ENCODE measurements around the gene TSGA10IP. TPM values are rescaled to one million over a fixed set of nuclear protein-coding genes. Genes with fewer than 3 reads are reported as not detected.

Gene TSGA10IP
- total RNA-seq (under 1 TPM in 1 of 2 donors, not detected in 1; 0.39 TPM), polyA plus RNA-seq (ENCODE audit: insufficient read length in 2 of 2) (under 1 TPM; 0.60 to 0.68 TPM)
- long read RNA-seq, donor 1: 0 reads
- long read RNA-seq, donor 2: 0 reads
- long read RNA-seq, donor 3: 0 reads
- long read RNA-seq, donor 4: 0 reads

DNA sequence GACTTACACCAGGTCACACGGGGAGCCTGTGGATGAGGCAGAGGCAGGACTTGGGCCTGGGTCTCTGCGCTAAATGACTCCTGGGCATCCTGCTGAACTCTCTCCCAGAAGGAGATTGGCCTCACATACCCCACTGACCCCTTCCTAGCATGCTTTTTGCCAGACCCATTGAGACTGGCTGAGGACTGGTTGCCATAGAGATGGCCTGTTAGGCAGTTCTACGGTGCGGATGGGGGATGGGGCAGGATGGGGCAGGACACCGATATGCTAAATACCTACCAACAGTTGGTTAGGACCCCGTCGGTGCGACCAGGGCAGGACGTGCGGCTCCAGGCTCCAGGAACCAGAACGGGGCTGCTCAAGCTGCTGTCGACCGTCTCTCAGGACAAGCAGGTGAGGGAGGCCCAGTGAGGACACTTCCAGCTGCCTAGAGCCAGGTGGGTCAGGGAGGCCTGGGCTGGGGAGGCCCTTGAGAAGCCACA lies at the start of gene TSGA10IP:
TSGA10IP (plus strand) TSS at position 51 of the 482 bp plus-strand sequence; CDS start at position 247, 196 bp downstream.
- Histone ChIP-seq H3K27me3 (ENCODE audit: control insufficient read depth, insufficient read depth, low read length) (no peaks in the 10 kb centered on the region), H3K36me3 (ENCODE audit: control insufficient read depth, insufficient read depth, low read length) (no peaks in the 10 kb centered on the region), H3K4me1 (ENCODE audit: control insufficient read depth, insufficient read depth, low read length) (peaks cover 2% of the 10 kb centered on the region), H3K9me3 (ENCODE audit: control insufficient read depth, insufficient read depth, low read length) (no peaks in the 10 kb centered on the region), H3K27ac (ENCODE audit: low read depth, low read length) (no peak within 1 kb of the TSS), H3K4me3 (ENCODE audit: low read depth, low read length) (no peak within 1 kb of the TSS)
- 22% methylated on average over 12 of the region's 13 CpGs for WGBS (ENCODE audit: insufficient coverage)
- no peak for DNase-seq (ENCODE audit: low read depth in 4 of 6, low spot score in 6 of 6)

GRCh38 chr11:65895482-65895981 lies 49.7 kb upstream of the TSGA10IP start:
- H3K36me3 ChIP-seq (ENCODE audit: control insufficient read depth, insufficient read depth, low read length): peaks cover 2% of the 10 kb centered on the region
- H3K27ac ChIP-seq (ENCODE audit: low read depth, low read length): no peak overlapping the region
- no peak for DNase-seq (ENCODE audit: low read depth in 4 of 6, low spot score in 6 of 6)
- H3K27me3 ChIP-seq (ENCODE audit: control insufficient read depth, insufficient read depth, low read length): peaks cover 44% of the 10 kb centered on the region
- no peak overlapping the region for H3K4me3 ChIP-seq (ENCODE audit: low read depth, low read length)
- 90% methylated on average over 3 of the region's 5 CpGs for WGBS (ENCODE audit: insufficient coverage)
- peaks cover 48% of the 10 kb centered on the region for H3K4me1 ChIP-seq (ENCODE audit: control insufficient read depth, insufficient read depth, low read length)
- no peaks in the 10 kb centered on the region for H3K9me3 ChIP-seq (ENCODE audit: control insufficient read depth, insufficient read depth, low read length)

DNA sequence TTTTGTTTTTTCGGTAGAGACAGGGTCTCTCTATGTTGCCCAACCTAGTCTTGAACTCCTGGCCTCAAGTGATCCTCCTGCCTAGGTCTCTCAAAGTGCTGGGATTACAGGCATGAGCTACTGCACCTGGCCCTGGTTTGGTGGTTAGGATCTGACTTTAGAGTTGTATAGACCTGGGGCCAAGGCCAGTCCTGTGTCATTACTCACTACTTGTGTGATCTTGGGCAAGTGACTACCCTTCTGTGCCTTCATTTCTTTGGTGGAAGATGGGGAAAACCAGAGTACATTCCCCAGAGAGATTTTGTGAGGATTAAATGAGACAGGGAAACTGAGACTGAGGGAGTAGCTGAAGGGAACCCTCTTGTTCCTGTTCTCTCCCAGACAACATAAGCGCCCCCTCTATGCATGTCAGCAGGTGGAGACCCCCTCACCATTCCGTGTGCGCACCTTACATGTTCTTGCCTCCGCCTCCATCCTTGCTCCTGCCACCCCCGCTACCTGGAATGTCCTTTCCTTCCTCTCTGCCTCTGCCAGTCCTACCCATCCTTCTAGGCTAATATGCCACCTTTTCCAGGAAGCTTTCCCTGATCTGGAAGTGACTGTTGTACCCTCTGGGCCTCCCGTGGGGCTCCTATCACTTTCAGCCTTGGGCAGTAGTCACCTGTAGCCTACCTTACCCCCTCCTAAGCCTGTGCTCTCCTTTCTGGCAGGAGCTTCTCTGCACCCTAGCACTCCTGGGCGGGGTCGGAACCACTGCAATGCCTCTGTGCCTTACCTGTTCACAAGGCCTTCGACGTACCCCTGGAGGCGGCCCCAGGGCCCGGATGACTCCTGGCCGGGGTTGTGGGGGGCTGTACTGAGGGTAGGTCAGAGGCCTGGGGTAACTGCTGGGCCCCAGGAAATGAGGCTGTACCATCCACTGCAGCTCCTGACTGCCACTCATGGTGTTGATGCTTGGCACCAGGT lies 49.0 kb upstream of the TSGA10IP start:
- H3K27me3 ChIP-seq (ENCODE audit: control insufficient read depth, insufficient read depth, low read length): peaks cover 52% of the 10 kb centered on the region
- WGBS (ENCODE audit: insufficient coverage): 86% methylated on average over 14 of the region's 14 CpGs
- peaks cover 46% of the 10 kb centered on the region for H3K4me1 ChIP-seq (ENCODE audit: control insufficient read depth, insufficient read depth, low read length)
- peaks cover 2% of the 10 kb centered on the region for H3K36me3 ChIP-seq (ENCODE audit: control insufficient read depth, insufficient read depth, low read length)
- H3K27ac ChIP-seq (ENCODE audit: low read depth, low read length): no peak overlapping the region
- no peaks in the 10 kb centered on the region for H3K9me3 ChIP-seq (ENCODE audit: control insufficient read depth, insufficient read depth, low read length)
- no peak overlapping the region for H3K4me3 ChIP-seq (ENCODE audit: low read depth, low read length)
- no peak for DNase-seq (ENCODE audit: low read depth in 4 of 6, low spot score in 6 of 6)

DNA sequence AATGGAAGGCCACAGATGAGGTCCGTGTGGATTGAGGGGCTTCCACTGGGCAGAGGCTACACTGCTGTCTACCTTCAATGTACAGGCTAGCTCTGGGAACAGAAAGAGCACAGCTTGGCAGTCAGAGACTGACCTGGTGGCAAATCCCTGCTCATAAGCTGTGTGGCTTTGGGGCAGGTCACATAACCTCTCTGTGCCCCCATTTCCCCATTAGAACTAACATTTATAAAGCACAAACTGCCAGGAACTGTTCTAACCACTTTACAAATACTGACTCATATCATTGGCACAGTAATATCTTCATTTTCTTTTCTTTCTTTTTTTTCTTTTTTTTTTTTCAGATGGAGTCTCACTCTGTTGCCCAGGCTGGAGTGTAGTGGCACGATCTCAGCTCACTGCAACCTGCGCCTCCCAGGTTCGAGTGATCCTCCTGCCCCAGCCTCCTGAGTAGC lies 48.2 kb upstream of the TSGA10IP start:
- peaks cover 58% of the 10 kb centered on the region for H3K27me3 ChIP-seq (ENCODE audit: control insufficient read depth, insufficient read depth, low read length)

GRCh38 chr11:65898656-65899355 lies 46.5 kb upstream of the TSGA10IP start:
- H3K27me3 ChIP-seq (ENCODE audit: control insufficient read depth, insufficient read depth, low read length): peaks cover 70% of the 10 kb centered on the region
- no peaks in the 10 kb centered on the region for H3K9me3 ChIP-seq (ENCODE audit: control insufficient read depth, insufficient read depth, low read length)
- WGBS (ENCODE audit: insufficient coverage): 21% methylated on average over 27 of the region's 28 CpGs
- no peak overlapping the region for H3K27ac ChIP-seq (ENCODE audit: low read depth, low read length)
- H3K36me3 ChIP-seq (ENCODE audit: control insufficient read depth, insufficient read depth, low read length): no peaks in the 10 kb centered on the region
- no peak overlapping the region for H3K4me3 ChIP-seq (ENCODE audit: low read depth, low read length)
- no peak for DNase-seq (ENCODE audit: low read depth in 4 of 6, low spot score in 6 of 6)
- H3K4me1 ChIP-seq (ENCODE audit: control insufficient read depth, insufficient read depth, low read length): peaks cover 21% of the 10 kb centered on the region

More for the DNA sequence above, 48.2 kb upstream of the TSGA10IP start:
- H3K4me3 ChIP-seq (ENCODE audit: low read depth, low read length): no peak overlapping the region
- H3K4me1 ChIP-seq (ENCODE audit: control insufficient read depth, insufficient read depth, low read length): peaks cover 38% of the 10 kb centered on the region
- H3K9me3 ChIP-seq (ENCODE audit: control insufficient read depth, insufficient read depth, low read length): no peaks in the 10 kb centered on the region
- H3K36me3 ChIP-seq (ENCODE audit: control insufficient read depth, insufficient read depth, low read length): no peaks in the 10 kb centered on the region
- WGBS (ENCODE audit: insufficient coverage): 94% methylated on average over 4 of the region's 4 CpGs
- DNase-seq (ENCODE audit: low read depth in 4 of 6, low spot score in 6 of 6): no peak
- no peak overlapping the region for H3K27ac ChIP-seq (ENCODE audit: low read depth, low read length)

DNA sequence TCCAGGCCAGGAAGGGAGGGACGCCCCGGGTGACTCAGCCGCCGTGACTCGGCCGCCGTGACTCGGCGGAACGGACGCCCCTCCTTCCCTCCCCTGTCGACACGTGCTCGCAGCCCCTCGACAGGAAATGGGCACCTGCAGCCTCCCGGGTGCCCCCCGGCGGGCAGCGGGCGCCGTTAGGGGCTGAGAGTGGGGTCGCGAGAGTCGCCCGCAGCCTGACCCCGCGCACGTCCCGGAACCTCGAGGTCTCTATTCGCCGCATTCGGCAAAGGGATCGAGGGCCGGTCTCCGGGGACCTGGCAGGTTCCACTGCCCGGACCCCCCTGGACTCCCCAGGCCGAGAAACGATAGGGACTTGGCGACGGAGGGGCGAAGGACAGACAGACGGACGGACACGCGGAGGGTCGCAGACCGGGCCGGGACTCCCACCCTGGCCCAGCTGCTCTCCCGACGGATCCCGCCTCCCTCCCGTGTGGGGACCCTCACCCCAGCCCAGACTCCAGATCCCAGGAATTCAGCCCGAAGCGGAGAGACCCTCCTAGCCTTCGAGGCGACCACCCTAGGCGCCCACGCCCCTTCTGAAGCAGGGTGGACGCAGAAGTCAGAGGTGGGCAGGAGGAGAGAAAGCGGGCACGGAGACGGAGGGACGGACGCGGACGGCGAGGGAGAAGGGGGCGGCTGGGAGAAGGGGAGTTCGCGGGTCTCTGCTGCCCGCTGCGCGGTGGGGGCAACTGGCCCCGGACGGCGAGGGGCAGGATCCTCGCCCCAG lies 45.7 kb upstream of the TSGA10IP start:
- H3K27ac ChIP-seq (ENCODE audit: low read depth, low read length): no peak overlapping the region
- WGBS (ENCODE audit: insufficient coverage): 2% methylated on average over 74 of the region's 78 CpGs
- no peaks in the 10 kb centered on the region for H3K36me3 ChIP-seq (ENCODE audit: control insufficient read depth, insufficient read depth, low read length)
- H3K9me3 ChIP-seq (ENCODE audit: control insufficient read depth, insufficient read depth, low read length): no peaks in the 10 kb centered on the region
- no peak overlapping the region for H3K4me3 ChIP-seq (ENCODE audit: low read depth, low read length)
- no peak for DNase-seq (ENCODE audit: low read depth in 4 of 6, low spot score in 6 of 6)
- H3K27me3 ChIP-seq (ENCODE audit: control insufficient read depth, insufficient read depth, low read length): peaks cover 70% of the 10 kb centered on the region
- H3K4me1 ChIP-seq (ENCODE audit: control insufficient read depth, insufficient read depth, low read length): peaks cover 18% of the 10 kb centered on the region

DNA sequence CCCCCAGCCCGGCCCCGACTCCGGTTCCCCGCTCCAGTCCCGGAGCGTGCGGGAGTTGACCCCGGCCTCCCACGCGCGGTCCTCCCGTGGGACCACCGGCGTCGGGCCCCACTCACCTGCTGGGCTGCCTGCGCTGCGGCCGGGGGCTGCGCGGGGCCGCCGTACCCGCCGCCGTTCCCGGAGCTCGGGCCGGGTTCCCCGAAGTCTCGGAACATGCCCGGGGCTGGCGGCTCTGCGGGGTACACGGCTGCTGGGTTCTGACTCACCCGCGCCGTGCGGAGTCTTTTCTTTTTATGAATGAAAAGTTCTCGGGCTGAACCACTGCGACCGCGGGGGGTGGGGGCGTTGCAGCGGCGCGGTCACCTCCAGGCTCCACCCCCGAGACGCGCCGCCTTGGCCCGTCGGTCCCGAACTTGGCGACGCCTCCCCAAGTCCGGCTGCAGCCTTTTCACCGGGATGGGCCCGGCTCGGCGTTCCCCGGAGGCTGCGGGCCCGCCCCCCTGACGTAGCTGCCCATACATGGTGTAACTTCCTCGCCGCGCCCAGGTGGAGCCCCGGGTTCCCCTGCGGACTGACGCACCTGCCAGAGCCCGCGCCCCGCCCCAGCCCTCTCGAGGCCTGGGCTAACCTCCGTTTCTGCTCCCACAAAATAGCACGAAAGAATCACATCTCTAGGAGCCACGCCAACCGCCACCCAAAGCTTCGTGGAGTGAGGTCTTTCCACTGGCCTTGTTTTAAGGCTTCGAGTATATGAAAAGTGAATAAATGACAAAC lies 45.0 kb upstream of the TSGA10IP start, which contains the start of gene FOSL1:
FOSL1 (minus strand) TSS at position 264 of the 774 bp plus-strand sequence; CDS start at position 215, 49 bp downstream.
- no peaks in the 10 kb centered on the region for H3K9me3 ChIP-seq (ENCODE audit: control insufficient read depth, insufficient read depth, low read length)
- peaks cover 18% of the 10 kb centered on the region for H3K4me1 ChIP-seq (ENCODE audit: control insufficient read depth, insufficient read depth, low read length)
- peak in 2 of 6 donors; percentile 29 to 59 for DNase-seq (ENCODE audit: low read depth in 4 of 6, low spot score in 6 of 6)
- H3K36me3 ChIP-seq (ENCODE audit: control insufficient read depth, insufficient read depth, low read length): no peaks in the 10 kb centered on the region
- H3K27ac ChIP-seq (ENCODE audit: low read depth, low read length): no peak within 1 kb of the TSS
- H3K27me3 ChIP-seq (ENCODE audit: control insufficient read depth, insufficient read depth, low read length): peaks cover 70% of the 10 kb centered on the region
- peak within 1 kb of the TSS; percentile 18 for H3K4me3 ChIP-seq (ENCODE audit: low read depth, low read length)
- WGBS (ENCODE audit: insufficient coverage): under 1% methylated on average over 72 of the region's 80 CpGs

DNA sequence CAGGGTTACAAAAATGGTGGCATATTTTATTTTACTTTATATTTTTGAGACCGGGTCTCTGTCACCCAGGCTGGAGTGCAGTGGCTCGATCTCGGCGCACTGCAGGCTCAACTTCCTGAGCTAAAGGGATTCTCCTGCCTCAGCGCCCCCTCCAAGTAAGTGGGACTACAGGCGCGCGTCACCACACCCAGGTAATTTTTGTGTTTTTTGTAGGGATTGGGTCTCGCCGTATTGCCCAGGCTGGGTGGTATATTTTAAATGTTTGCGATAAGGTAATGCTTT lies 44.4 kb upstream of the TSGA10IP start:
- peaks cover 18% of the 10 kb centered on the region for H3K4me1 ChIP-seq (ENCODE audit: control insufficient read depth, insufficient read depth, low read length)
- DNase-seq (ENCODE audit: low read depth in 4 of 6, low spot score in 6 of 6): no peak
- peak overlapping the region; percentile 18 for H3K4me3 ChIP-seq (ENCODE audit: low read depth, low read length)
- H3K27ac ChIP-seq (ENCODE audit: low read depth, low read length): no peak overlapping the region
- no peaks in the 10 kb centered on the region for H3K9me3 ChIP-seq (ENCODE audit: control insufficient read depth, insufficient read depth, low read length)
- H3K36me3 ChIP-seq (ENCODE audit: control insufficient read depth, insufficient read depth, low read length): no peaks in the 10 kb centered on the region
- WGBS (ENCODE audit: insufficient coverage): no CpG with 5 or more reads among the region's 11 CpGs
- peaks cover 68% of the 10 kb centered on the region for H3K27me3 ChIP-seq (ENCODE audit: control insufficient read depth, insufficient read depth, low read length)
